Measurements from ENCODE around the gene CCR9. TPM values are rescaled to one million over a fixed set of nuclear protein-coding genes. Genes with fewer than 3 reads are reported as not detected.
A peak's percentile ranks its signal among the peaks of the same experiment; 100 is the strongest.

CCR9 gene
- polyA plus RNA-seq, 1 experiment = not detected

GRCh38 chr3:45892161-45892560 lies 5.8 kb downstream of the CCR9 start:
- DNase-seq (ENCODE audit: low read depth, low spot score) = no peak
- POLR2A ChIA-PET = no interaction called here
- Histone ChIP-seq H3K27me3 (ENCODE audit: control insufficient read depth, insufficient read depth, low read length) (peaks cover 13% of the 10 kb centered on the region), H3K9me3 (ENCODE audit: control insufficient read depth, insufficient read depth, low read length) (no peaks in the 10 kb centered on the region), H3K4me3 (ENCODE audit: low read depth, low read length) (no peak overlapping the region), H3K27ac (ENCODE audit: low read depth, low read length) (no peak overlapping the region)
- TF ChIP-seq, protein P1, sequence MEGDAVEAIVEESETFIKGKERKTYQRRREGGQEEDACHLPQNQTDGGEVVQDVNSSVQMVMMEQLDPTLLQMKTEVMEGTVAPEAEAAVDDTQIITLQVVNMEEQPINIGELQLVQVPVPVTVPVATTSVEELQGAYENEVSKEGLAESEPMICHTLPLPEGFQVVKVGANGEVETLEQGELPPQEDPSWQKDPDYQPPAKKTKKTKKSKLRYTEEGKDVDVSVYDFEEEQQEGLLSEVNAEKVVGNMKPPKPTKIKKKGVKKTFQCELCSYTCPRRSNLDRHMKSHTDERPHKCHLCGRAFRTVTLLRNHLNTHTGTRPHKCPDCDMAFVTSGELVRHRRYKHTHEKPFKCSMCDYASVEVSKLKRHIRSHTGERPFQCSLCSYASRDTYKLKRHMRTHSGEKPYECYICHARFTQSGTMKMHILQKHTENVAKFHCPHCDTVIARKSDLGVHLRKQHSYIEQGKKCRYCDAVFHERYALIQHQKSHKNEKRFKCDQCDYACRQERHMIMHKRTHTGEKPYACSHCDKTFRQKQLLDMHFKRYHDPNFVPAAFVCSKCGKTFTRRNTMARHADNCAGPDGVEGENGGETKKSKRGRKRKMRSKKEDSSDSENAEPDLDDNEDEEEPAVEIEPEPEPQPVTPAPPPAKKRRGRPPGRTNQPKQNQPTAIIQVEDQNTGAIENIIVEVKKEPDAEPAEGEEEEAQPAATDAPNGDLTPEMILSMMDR (IDR thresholded peaks at IDR 0.05; ENCODE audit: low read depth, low read length) = no peak
- CTCF ChIA-PET = interaction anchor here (0.6 kb wide), 1 partner anchor 187 kb away, joined by 3 read pairs; no protein-coding TSS in a partner anchor

DNA sequence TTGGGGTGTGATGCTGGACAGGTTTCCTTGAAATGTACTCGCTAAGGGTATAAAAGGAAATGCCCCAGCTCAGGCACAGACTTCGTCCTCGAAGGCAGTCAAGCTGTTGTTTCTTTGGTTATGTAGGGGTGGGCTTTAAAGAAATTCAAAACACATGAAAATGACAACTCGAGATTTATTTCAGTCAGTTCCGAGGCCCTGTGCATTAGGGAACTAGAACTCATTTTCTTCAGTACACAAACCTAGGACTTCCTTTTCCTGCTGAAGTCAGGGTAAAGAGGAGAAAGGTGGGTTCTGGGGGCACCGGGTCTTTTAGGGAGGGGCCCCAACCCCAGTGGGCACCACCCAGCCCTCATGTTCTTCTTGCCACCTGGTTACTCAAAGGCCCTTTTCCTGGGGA lies 7.7 kb downstream of the CCR9 start:
- no peak for DNase-seq (ENCODE audit: low read depth, low spot score)
- Histone ChIP-seq H3K4me3 (ENCODE audit: low read depth, low read length) (no peak overlapping the region), H3K27ac (ENCODE audit: low read depth, low read length) (no peak overlapping the region), H3K9me3 (ENCODE audit: control insufficient read depth, insufficient read depth, low read length) (no peaks in the 10 kb centered on the region), H3K27me3 (ENCODE audit: control insufficient read depth, insufficient read depth, low read length) (peaks cover 13% of the 10 kb centered on the region)
- ChIA-PET CTCF (no interaction called here), POLR2A (no interaction called here)
- TF ChIP-seq, protein P1 (IDR thresholded peaks at IDR 0.05; ENCODE audit: low read depth, low read length) = no peak

GRCh38 chr3:45895686-45896468 lies 9.5 kb downstream of the CCR9 start:
- Histone ChIP-seq H3K27me3 (ENCODE audit: control insufficient read depth, insufficient read depth, low read length) (peaks cover 13% of the 10 kb centered on the region), H3K4me3 (ENCODE audit: low read depth, low read length) (no peak overlapping the region), H3K27ac (ENCODE audit: low read depth, low read length) (no peak overlapping the region), H3K9me3 (ENCODE audit: control insufficient read depth, insufficient read depth, low read length) (no peaks in the 10 kb centered on the region)
- no peak for DNase-seq (ENCODE audit: low read depth, low spot score)
- TF ChIP-seq, protein P1 (IDR thresholded peaks at IDR 0.05; ENCODE audit: low read depth, low read length) = no peak
- CTCF ChIA-PET = no interaction called here
- POLR2A ChIA-PET = interaction anchor here (0.7 kb wide), 1 partner anchor 14 kb away, joined by 3 read pairs; no protein-coding TSS in a partner anchor

- H3K9me3 ChIP-seq (ENCODE audit: control insufficient read depth, insufficient read depth, low read length) = no peaks in the 10 kb centered on the region
- CTCF ChIA-PET = no interaction called here
- DNase-seq (ENCODE audit: low read depth, low spot score) = peak; percentile 45
- H3K4me3 ChIP-seq (ENCODE audit: low read depth, low read length) = 0 out of 2 replicates have a peak overlapping the region, but pooled peaks have one; percentile 8
- peak overlapping the region; percentile 69 for H3K27ac ChIP-seq (ENCODE audit: low read depth, low read length)
- peaks cover 12% of the 10 kb centered on the region for H3K27me3 ChIP-seq (ENCODE audit: control insufficient read depth, insufficient read depth, low read length)
- TF ChIP-seq, protein P1 (IDR thresholded peaks at IDR 0.05; ENCODE audit: low read depth, low read length) = no peak
- POLR2A ChIA-PET = interaction anchor here (1.1 kb wide), 1 partner anchor 79 kb away, joined by 3 read pairs; no protein-coding TSS in a partner anchor
These were observed 10.6 kb downstream of the CCR9 start for GRCh38 chr3:45896956-45897355.

- ChIA-PET CTCF (no interaction called here), POLR2A (no interaction called here)
- Histone ChIP-seq H3K4me3 (ENCODE audit: low read depth, low read length) (no peak overlapping the region), H3K27me3 (ENCODE audit: control insufficient read depth, insufficient read depth, low read length) (peaks cover 9% of the 10 kb centered on the region), H3K9me3 (ENCODE audit: control insufficient read depth, insufficient read depth, low read length) (peaks cover 3% of the 10 kb centered on the region; the same call in 1 of the 2 replicates), H3K27ac (ENCODE audit: low read depth, low read length) (no peak overlapping the region)
- no peak for DNase-seq (ENCODE audit: low read depth, low spot score)
- TF ChIP-seq, protein P1 (IDR thresholded peaks at IDR 0.05; ENCODE audit: low read depth, low read length) = no peak
These were observed 18.6 kb downstream of the CCR9 start for GRCh38 chr3:45904931-45905330.

Measured in AG04450 (cell line).